ENCODE results near the gene EFTUD2.
"Not testable (repeated sequence)": the region's sequence is repeated elsewhere in the genome, so short reads cannot be mapped to it uniquely, and the experiment has no call there.

Gene EFTUD2

GRCh38 chr17:44828919-44829522 lies 70.2 kb downstream of the EFTUD2 start:
- ATAC-seq = peak; percentile 32
- TF ChIP-seq ISL1 (CRISPR knock-in tag; IDR thresholded peaks at IDR 0.05) (no peak), CSDC2 (CRISPR knock-in tag; IDR thresholded peaks at IDR 0.05) (no peak)

- TF ChIP-seq SNAI2 (CRISPR knock-in tag; IDR thresholded peaks at IDR 0.05) (no peak), ZFP3 (CRISPR knock-in tag; IDR thresholded peaks at IDR 0.05) (no peak), ESRRG (CRISPR knock-in tag; IDR thresholded peaks at IDR 0.05) (no peak), TSHZ2 (CRISPR knock-in tag; IDR thresholded peaks at IDR 0.05) (no peak)
- no peak for ATAC-seq
Measured at GRCh38 chr17:44827863-44828262, 71.4 kb downstream of the EFTUD2 start.

- TF ChIP-seq ISL1 (CRISPR knock-in tag; IDR thresholded peaks at IDR 0.05) (no peak), POU6F1 (CRISPR knock-in tag; IDR thresholded peaks at IDR 0.05; ENCODE audit: borderline replicate concordance, low read depth) (no peak), CSRNP3 (CRISPR knock-in tag; IDR thresholded peaks at IDR 0.05) (no peak), TOX (CRISPR knock-in tag; IDR thresholded peaks at IDR 0.05; ENCODE audit: borderline replicate concordance) (no peak), ARNTL (CRISPR knock-in tag; IDR thresholded peaks at IDR 0.05; ENCODE audit: borderline replicate concordance, low read depth) (no peak), TSHZ2 (CRISPR knock-in tag; IDR thresholded peaks at IDR 0.05) (no peak), BACH2 (CRISPR knock-in tag; IDR thresholded peaks at IDR 0.05; ENCODE audit: borderline replicate concordance) (no peak), RARB (CRISPR knock-in tag; IDR thresholded peaks at IDR 0.05) (no peak), ZFP3 (CRISPR knock-in tag; IDR thresholded peaks at IDR 0.05) (no peak), SNAI2 (CRISPR knock-in tag; IDR thresholded peaks at IDR 0.05) (no peak), ZNF565 (CRISPR knock-in tag; conservative IDR thresholded peaks at IDR 0.05; ENCODE audit: low read depth) (no peak), GLIS3 (CRISPR knock-in tag; IDR thresholded peaks at IDR 0.05) (no peak), TCF4 (CRISPR knock-in tag; IDR thresholded peaks at IDR 0.05; ENCODE audit: borderline replicate concordance) (no peak), CREB5 (CRISPR knock-in tag; IDR thresholded peaks at IDR 0.05; ENCODE audit: low read depth) (no peak), ESRRG (CRISPR knock-in tag; IDR thresholded peaks at IDR 0.05) (no peak), CSDC2 (CRISPR knock-in tag; IDR thresholded peaks at IDR 0.05) (no peak), ZFP30 (CRISPR knock-in tag; IDR thresholded peaks at IDR 0.05) (no peak), ZC3H10 (CRISPR knock-in tag; IDR thresholded peaks at IDR 0.05) (no peak), OSR1 (CRISPR knock-in tag; IDR thresholded peaks at IDR 0.05) (no peak)
- ATAC-seq = no peak
Measured at GRCh38 chr17:44826123-44826790, 73.0 kb downstream of the EFTUD2 start.

- ATAC-seq = not testable (repeated sequence)
Measured at GRCh38 chr17:44825236-44825635, 74.0 kb downstream of the EFTUD2 start.

All from SK-N-SH treated with all-trans-retinoic acid at 6 μM for 48 hours (cell line).